ENCODE data around the gene NIPSNAP3A. TPM values are rescaled to one million over a fixed set of nuclear protein-coding genes. Genes with fewer than 3 reads are reported as not detected.

The NIPSNAP3A gene
- total RNA-seq, 4 donors from 2014 or later: 19.0 to 33.3 (median 29.7) TPM

DNA sequence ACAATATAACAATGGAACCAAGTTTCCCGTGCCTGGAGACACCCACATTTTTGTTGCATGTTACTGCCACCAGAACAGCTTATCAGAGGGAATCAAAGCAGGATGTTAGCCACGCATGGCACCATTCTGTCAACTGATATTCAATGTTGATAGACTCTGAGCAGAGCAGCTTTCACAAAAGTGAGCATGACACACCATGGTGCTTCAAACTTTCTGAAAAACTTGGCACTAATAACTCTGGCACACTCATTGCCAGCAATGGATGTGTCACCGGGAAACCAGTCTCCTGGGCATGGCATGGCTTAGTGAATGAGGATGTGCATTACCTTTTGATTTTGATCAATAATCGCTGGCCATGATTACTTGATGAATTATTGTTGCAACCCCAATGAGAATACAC lies 36.1 kb downstream of the NIPSNAP3A start:
- Histone ChIP-seq H3K4me1 (peaks cover 0 to 8% (median 2%) of the 10 kb centered on the region in 4 donors), H3K4me3 (no peak overlapping the region), H3K9me3 (no peaks in the 10 kb centered on the region), H3K27ac (replicated peaks in 1 of 4) (no peak overlapping the region), H3K27me3 (no peaks in the 10 kb centered on the region), H3K36me3 (peaks cover 58 to 79% (median 64%) of the 10 kb centered on the region in 4 donors)
- TF ChIP-seq, protein P1, sequence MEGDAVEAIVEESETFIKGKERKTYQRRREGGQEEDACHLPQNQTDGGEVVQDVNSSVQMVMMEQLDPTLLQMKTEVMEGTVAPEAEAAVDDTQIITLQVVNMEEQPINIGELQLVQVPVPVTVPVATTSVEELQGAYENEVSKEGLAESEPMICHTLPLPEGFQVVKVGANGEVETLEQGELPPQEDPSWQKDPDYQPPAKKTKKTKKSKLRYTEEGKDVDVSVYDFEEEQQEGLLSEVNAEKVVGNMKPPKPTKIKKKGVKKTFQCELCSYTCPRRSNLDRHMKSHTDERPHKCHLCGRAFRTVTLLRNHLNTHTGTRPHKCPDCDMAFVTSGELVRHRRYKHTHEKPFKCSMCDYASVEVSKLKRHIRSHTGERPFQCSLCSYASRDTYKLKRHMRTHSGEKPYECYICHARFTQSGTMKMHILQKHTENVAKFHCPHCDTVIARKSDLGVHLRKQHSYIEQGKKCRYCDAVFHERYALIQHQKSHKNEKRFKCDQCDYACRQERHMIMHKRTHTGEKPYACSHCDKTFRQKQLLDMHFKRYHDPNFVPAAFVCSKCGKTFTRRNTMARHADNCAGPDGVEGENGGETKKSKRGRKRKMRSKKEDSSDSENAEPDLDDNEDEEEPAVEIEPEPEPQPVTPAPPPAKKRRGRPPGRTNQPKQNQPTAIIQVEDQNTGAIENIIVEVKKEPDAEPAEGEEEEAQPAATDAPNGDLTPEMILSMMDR (IDR thresholded peaks at IDR 0.05): no peak
- TF ChIP-seq POLR2A (IDR thresholded peaks at IDR 0.05; ENCODE audit: low read depth) (no peak), EP300 (IDR thresholded peaks at IDR 0.05) (no peak), POLR2AphosphoS5 (IDR thresholded peaks at IDR 0.05) (no peak)
- 92% methylated on average over 4 of the region's 4 CpGs for WGBS
- intact Hi-C loops (cut with DNase I): no loop called here
- DNase-seq (ENCODE audit: extremely low spot score): no peak

DNA sequence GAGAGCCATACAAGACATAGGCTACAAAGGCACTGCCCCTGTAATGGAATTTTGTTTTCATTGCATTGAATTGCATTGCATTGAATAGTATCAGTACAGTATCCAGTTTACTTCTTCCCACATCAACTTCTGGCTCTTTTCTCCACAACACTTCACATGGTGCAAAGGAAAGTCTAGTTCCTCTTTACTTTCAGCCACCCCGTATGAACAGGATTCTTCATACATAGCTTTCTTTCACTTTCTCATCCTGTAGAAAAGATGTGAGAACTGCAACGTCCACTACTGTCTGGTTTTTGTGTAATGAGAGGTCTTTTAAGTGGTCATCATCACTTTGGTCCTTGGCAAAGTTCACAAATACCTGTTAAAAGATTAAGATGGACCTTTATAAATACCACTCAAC lies 36.6 kb downstream of the NIPSNAP3A start:
- H3K27ac ChIP-seq (replicated peaks in 1 of 4): no peak overlapping the region
- H3K4me3 ChIP-seq: no peak overlapping the region
- H3K27me3 ChIP-seq: no peaks in the 10 kb centered on the region
- no peak for TF ChIP-seq POLR2AphosphoS5 (IDR thresholded peaks at IDR 0.05)
- TF ChIP-seq, protein P1 (IDR thresholded peaks at IDR 0.05): no peak
- TF ChIP-seq POLR2A (IDR thresholded peaks at IDR 0.05; ENCODE audit: low read depth): no peak
- no peak for TF ChIP-seq EP300 (IDR thresholded peaks at IDR 0.05)
- intact Hi-C loops (cut with DNase I): no loop called here
- peaks cover 0 to 8% (median 2%) of the 10 kb centered on the region in 4 donors for H3K4me1 ChIP-seq
- H3K9me3 ChIP-seq: no peaks in the 10 kb centered on the region
- no peak for DNase-seq (ENCODE audit: extremely low spot score)
- H3K36me3 ChIP-seq: peaks cover 64 to 84% (median 67%) of the 10 kb centered on the region in 4 donors
- WGBS: 54% methylated on average over 2 of the region's 2 CpGs

DNA sequence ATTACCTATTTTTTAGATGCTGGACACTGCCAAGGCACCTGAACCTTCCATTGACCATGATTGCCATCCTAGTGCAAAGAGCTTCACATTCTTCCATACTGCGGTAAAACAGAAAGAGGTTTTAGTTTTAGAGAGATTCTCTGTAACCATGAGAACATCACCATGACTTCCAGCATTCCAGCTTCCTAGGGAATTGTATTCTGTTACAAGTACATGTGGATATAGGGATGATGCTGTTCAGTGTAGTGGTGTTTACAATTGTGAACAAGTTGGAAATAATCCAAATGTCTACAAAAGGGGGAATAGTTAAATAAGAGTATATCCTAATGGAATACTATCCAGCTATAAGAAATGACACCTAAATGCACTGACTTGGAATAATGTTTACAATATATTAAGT lies 38.8 kb downstream of the NIPSNAP3A start:
- intact Hi-C loops (cut with DNase I): loop anchor here (5.0 kb wide), 1 partner anchor 36 kb away; no protein-coding TSS in a partner anchor
- Histone ChIP-seq H3K4me3 (no peak overlapping the region), H3K36me3 (peaks cover 85 to 98% (median 87%) of the 10 kb centered on the region in 4 donors), H3K9me3 (no peaks in the 10 kb centered on the region), H3K27ac (replicated peaks in 1 of 4) (no peak overlapping the region), H3K4me1 (peaks cover 0 to 2% (median 0%) of the 10 kb centered on the region in 4 donors), H3K27me3 (no peaks in the 10 kb centered on the region)
- WGBS: 100% methylated on average over 1 of the region's 1 CpG
- TF ChIP-seq POLR2A (IDR thresholded peaks at IDR 0.05; ENCODE audit: low read depth): no peak
- no peak for TF ChIP-seq EP300 (IDR thresholded peaks at IDR 0.05)
- no peak for TF ChIP-seq POLR2AphosphoS5 (IDR thresholded peaks at IDR 0.05)
- TF ChIP-seq, protein P1 (IDR thresholded peaks at IDR 0.05): no peak
- DNase-seq (ENCODE audit: extremely low spot score): no peak

DNA sequence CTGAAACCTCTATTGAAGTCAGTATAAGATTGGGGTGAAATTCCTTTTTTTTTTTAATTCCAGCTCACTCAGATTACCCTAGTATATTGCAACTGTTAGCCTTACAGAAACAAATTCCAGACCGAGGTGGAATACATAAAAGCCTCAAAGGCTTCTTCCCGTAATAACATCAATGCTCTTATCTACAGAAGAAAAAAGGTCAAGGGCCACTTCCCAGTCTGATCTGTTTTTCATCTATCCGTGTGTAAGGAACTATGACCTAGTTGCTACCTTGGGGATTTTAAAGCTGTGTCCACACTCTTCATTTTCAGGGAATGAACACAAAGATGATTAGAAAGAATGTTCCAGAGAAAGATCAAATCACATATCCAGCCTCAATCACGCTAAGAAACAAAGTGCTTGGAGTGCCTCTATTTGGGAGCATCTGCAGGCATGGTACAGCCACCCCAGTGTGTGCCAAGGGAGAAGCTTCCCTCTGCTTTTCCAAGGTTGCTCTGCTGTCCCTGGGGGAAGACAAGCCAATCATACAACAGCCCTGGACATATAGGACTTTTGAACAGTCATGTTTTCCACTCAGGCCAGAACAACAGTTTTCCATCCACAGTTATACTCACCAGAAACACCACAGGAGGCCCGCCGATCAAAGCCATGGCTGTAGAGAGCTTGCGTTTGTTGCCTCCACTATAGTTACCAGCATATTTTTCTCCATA lies 40.0 kb downstream of the NIPSNAP3A start:
- Histone ChIP-seq H3K27ac (replicated peaks in 1 of 4) (no peak overlapping the region), H3K4me1 (no peaks in the 10 kb centered on the region), H3K9me3 (no peaks in the 10 kb centered on the region), H3K36me3 (peaks cover 97 to 100% (median 98%) of the 10 kb centered on the region in 4 donors), H3K4me3 (no peak overlapping the region), H3K27me3 (no peaks in the 10 kb centered on the region)
- TF ChIP-seq POLR2AphosphoS5 (IDR thresholded peaks at IDR 0.05) (no peak), POLR2A (IDR thresholded peaks at IDR 0.05; ENCODE audit: low read depth) (no peak), EP300 (IDR thresholded peaks at IDR 0.05) (no peak)
- TF ChIP-seq, protein P1 (IDR thresholded peaks at IDR 0.05): no peak
- DNase-seq (ENCODE audit: extremely low spot score): no peak
- WGBS: 88% methylated on average over 7 of the region's 7 CpGs
- intact Hi-C loops (cut with DNase I): loop anchor here (5.0 kb wide), 1 partner anchor 35 kb away; no protein-coding TSS in a partner anchor

Measured in esophagus muscularis mucosa (tissue), 4 donors.